Measurements from ENCODE around the gene CHST10.

CHST10 gene

GRCh38 chr2:100413571-100413970 is 3.9 kb downstream of the CHST10 start:
- no peak for DNase-seq

GRCh38 chr2:100412881-100413321 is 4.6 kb downstream of the CHST10 start:
- DNase-seq: no peak

GRCh38 chr2:100412466-100412865 is 5.0 kb downstream of the CHST10 start:
- DNase-seq: no peak

GRCh38 chr2:100411841-100412292 is 5.6 kb downstream of the CHST10 start:
- no peak for DNase-seq

- no peak for DNase-seq
These were observed 7.4 kb downstream of the CHST10 start for GRCh38 chr2:100409975-100410647.

GRCh38 chr2:100409461-100409860 is 8.0 kb downstream of the CHST10 start:
- no peak for DNase-seq

GRCh38 chr2:100408941-100409340 is 8.5 kb downstream of the CHST10 start:
- no peak for DNase-seq

GRCh38 chr2:100408104-100408503 is 9.4 kb downstream of the CHST10 start:
- no peak for DNase-seq

GRCh38 chr2:100407563-100407962 is 9.9 kb downstream of the CHST10 start:
- DNase-seq: no peak

- no peak for DNase-seq
These were observed 10.4 kb downstream of the CHST10 start for GRCh38 chr2:100407073-100407472.

GRCh38 chr2:100406120-100406508 is 11.4 kb downstream of the CHST10 start:
- DNase-seq: no peak

GRCh38 chr2:100405403-100406119 is 11.9 kb downstream of the CHST10 start:
- DNase-seq: no peak

- no peak for DNase-seq
These were observed 13.1 kb downstream of the CHST10 start for GRCh38 chr2:100404411-100404810.

- DNase-seq: no peak
These were observed 13.7 kb downstream of the CHST10 start for GRCh38 chr2:100403722-100404121.

- DNase-seq: no peak
These were observed 16.2 kb downstream of the CHST10 start for GRCh38 chr2:100401268-100401667.

GRCh38 chr2:100399714-100400113 is 17.8 kb downstream of the CHST10 start:
- DNase-seq: no peak

- DNase-seq: no peak
These were observed 19.5 kb downstream of the CHST10 start for GRCh38 chr2:100397976-100398375.

GRCh38 chr2:100397118-100397860 is 20.2 kb downstream of the CHST10 start:
- no peak for DNase-seq

GRCh38 chr2:100396483-100396882 is 21.0 kb downstream of the CHST10 start:
- DNase-seq: no peak

- DNase-seq: no peak
These were observed 21.7 kb downstream of the CHST10 start for GRCh38 chr2:100395532-100396350.

- no peak for DNase-seq
These were observed 23.3 kb downstream of the CHST10 start for GRCh38 chr2:100394111-100394641.

GRCh38 chr2:100393362-100393761 is 24.1 kb downstream of the CHST10 start:
- DNase-seq: no peak

- DNase-seq: no peak
These were observed 24.8 kb downstream of the CHST10 start for GRCh38 chr2:100392715-100393114.

Measured in CD4-positive, alpha-beta T cell treated with Interleukin-17A for 4 hours (primary cell).